ENCODE measurements around the gene POLN. TPM values are rescaled to one million over a fixed set of nuclear protein-coding genes. Genes with fewer than 3 reads are reported as not detected.

POLN gene
- not detected in 2 replicates for total RNA-seq (2014; rRNA removed; shearing (Covaris generic); ENCODE audit: low replicate concordance)

GRCh38 chr4:2241410-2242353 is at the start of gene POLN, which contains the start of gene HAUS3:
Gene POLN (minus strand): TSS chr4:2242121. CDS start chr4:2229231, 12,890 bp downstream.
Gene HAUS3 (minus strand): TSS chr4:2242121. CDS start chr4:2240946, 1,175 bp downstream.
- DNase-seq, result peak; percentile 90
- Histone ChIP-seq H3K27me3 (no peaks in the 10 kb centered on the region), H3K36me3 (peaks cover 15% of the 10 kb centered on the region), H3K4me3 (peak within 1 kb of the TSS; percentile 86), H3K9me3 (no peaks in the 10 kb centered on the region)

DNA sequence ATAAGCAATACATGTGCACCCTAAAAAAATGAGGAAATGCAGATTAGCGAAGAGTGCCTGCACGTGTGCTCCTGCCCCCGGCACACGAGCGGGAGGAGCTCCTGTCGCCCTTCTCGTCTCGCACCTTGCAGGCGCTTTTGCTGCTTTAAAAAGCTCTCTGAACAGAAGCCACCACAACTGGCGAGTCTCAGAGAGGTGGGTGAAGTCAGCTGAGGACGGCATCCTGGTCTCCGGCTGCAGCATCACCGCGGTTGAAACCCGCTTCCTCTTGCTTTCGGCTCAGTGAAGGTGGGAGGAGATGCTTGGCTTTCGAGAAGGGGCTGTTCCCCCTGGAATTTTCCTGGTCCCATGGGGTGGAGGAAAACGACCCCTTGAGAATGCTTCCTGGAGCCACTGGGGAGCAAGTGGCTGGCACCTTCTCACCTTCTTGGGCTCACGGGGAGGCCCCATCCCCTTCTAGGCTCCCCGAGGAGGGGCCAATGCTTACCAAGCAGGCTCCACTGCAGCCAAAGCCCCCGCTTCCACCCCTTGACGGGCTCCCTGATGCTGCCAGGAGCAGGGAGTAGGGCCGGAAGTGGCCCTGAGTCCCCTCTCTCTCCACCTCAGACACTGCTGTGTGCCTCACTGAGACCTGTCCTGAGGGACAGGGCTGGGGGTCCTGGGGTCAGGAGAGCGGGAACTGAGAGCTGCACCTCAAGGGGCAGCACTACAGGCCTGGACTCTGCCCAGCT is 49.2 kb upstream of the POLN start:
- H3K27me3 ChIP-seq, result no peaks in the 10 kb centered on the region
- H3K36me3 ChIP-seq, result no peaks in the 10 kb centered on the region
- no peak overlapping the region for H3K4me3 ChIP-seq
- no peak for DNase-seq
- no peaks in the 10 kb centered on the region for H3K9me3 ChIP-seq

- DNase-seq, result no peak
- H3K27me3 ChIP-seq, result no peaks in the 10 kb centered on the region
- H3K36me3 ChIP-seq, result no peaks in the 10 kb centered on the region
- H3K9me3 ChIP-seq, result no peaks in the 10 kb centered on the region
- H3K4me3 ChIP-seq, result no peak overlapping the region
These were observed 48.6 kb upstream of the POLN start for GRCh38 chr4:2290488-2290887.

- no peaks in the 10 kb centered on the region for H3K27me3 ChIP-seq
- no peaks in the 10 kb centered on the region for H3K9me3 ChIP-seq
- no peak for DNase-seq
- no peak overlapping the region for H3K4me3 ChIP-seq
- no peaks in the 10 kb centered on the region for H3K36me3 ChIP-seq
These were observed 48.0 kb upstream of the POLN start for GRCh38 chr4:2289955-2290333.

DNA sequence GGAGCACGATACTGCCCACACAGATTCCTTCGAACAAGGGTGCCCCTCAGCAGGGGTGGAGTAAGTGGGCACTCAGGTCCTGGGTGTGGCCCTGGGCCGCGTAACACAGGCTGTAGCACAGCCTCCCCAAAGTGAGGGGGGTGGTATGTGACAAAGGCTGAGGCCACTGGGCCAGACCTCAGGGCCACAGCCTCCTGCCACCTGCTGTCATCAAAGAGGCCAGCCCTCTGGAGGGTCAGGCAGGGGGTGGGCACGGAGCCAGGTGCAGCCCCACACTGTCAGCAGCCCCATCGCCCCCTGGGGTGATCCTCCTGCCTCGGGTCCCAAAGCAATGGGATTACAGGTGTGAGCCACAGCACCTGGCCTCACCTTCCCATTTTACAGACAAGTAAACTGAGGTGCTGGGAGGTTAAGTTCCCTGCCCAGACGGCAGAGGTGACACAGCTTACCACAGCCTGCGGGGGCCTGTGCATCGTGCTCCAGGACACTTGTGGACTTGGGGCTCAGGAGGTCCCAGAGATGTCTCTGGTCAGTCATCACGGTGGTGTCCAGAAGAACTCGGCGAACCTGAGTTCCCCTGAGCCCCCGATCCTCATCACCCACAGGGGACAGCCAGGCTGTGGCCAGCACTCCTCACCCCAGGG is 47.5 kb upstream of the POLN start:
- H3K4me3 ChIP-seq, result no peak overlapping the region
- DNase-seq, result no peak
- H3K27me3 ChIP-seq, result no peaks in the 10 kb centered on the region
- H3K36me3 ChIP-seq, result no peaks in the 10 kb centered on the region
- H3K9me3 ChIP-seq, result no peaks in the 10 kb centered on the region

DNA sequence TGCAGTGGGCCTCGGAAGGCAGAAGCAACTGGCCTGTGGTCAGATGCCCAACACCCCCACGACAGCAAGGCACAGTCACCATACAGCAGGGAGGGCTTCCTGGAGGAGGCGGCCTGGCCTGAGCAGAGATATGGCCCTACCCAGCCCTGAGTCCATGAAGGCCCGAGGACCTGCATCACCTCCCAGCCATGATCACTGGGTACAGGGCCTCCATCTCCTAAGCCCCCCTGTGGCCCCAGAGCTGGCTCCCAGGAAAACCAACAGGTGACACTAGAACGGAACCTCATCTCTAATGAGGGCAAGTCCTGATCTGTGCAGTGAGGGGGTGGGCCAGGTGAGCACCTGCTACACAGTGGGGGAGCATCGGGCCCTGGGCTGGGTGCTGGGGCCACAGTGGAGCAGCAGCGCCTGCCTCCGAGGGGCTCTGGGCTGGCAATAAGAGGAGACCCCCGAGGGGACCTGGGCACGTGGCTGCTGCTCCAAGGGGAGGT is 46.2 kb upstream of the POLN start:
- Histone ChIP-seq H3K36me3 (no peaks in the 10 kb centered on the region), H3K27me3 (no peaks in the 10 kb centered on the region), H3K9me3 (no peaks in the 10 kb centered on the region), H3K4me3 (no peak overlapping the region)
- DNase-seq, result no peak

DNA sequence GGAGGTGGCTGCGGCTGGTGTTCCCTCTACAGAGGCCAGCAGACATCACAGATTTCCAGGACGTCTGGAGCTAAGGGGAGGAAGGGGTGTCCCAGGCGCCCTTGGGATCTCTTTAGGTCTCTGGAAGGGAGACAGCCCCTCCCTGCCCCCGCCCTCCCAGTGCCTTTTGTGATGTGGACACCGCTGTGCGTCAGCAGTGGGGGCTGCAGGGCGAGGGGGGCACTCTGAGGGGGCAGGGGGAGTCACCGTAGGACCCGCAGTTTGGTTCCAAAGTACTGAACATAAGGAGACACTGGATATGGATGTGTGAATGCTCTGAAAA is 45.6 kb upstream of the POLN start:
- DNase-seq, result no peak
- Histone ChIP-seq H3K9me3 (no peaks in the 10 kb centered on the region), H3K4me3 (no peak overlapping the region), H3K27me3 (no peaks in the 10 kb centered on the region), H3K36me3 (no peaks in the 10 kb centered on the region)

DNA sequence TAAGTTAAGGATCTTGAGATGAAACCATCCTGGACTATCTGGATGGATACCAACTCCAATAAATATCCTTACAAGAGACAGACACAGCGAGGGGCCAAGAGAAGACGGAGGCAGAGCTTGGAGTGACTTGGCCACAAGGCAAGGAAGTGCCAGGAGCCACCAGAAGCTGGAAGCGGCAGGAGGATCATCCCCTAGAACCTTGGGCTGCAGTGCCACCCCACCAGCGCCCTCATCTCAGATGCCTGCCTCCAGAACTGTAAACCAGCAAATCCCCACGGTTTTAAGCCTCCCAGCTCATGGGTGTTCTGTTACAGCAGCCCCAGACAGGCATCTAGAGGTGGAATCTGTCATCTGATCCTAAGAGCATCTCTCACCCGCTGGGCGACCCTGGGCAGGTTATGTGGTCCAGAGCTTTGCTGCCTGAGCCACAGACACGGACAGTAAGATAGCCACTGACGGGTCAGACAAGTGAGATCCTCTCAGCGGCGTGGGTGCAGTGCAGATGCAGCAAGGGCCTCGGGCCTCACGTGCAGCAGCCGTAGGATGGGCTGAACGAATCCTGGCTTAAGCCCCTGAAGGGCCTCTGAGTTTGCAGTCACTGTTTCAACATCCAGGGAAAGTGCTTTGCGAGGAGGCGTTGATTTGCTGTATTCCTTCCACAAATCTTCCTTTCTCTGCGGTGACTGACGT is 45.1 kb upstream of the POLN start:
- Histone ChIP-seq H3K9me3 (no peaks in the 10 kb centered on the region), H3K27me3 (no peaks in the 10 kb centered on the region), H3K36me3 (no peaks in the 10 kb centered on the region), H3K4me3 (no peak overlapping the region)
- no peak for DNase-seq

- no peaks in the 10 kb centered on the region for H3K36me3 ChIP-seq
- no peaks in the 10 kb centered on the region for H3K9me3 ChIP-seq
- no peaks in the 10 kb centered on the region for H3K27me3 ChIP-seq
- peak; percentile 27 for DNase-seq
- no peak overlapping the region for H3K4me3 ChIP-seq
These were observed 43.9 kb upstream of the POLN start for GRCh38 chr4:2285613-2286381.

DNA sequence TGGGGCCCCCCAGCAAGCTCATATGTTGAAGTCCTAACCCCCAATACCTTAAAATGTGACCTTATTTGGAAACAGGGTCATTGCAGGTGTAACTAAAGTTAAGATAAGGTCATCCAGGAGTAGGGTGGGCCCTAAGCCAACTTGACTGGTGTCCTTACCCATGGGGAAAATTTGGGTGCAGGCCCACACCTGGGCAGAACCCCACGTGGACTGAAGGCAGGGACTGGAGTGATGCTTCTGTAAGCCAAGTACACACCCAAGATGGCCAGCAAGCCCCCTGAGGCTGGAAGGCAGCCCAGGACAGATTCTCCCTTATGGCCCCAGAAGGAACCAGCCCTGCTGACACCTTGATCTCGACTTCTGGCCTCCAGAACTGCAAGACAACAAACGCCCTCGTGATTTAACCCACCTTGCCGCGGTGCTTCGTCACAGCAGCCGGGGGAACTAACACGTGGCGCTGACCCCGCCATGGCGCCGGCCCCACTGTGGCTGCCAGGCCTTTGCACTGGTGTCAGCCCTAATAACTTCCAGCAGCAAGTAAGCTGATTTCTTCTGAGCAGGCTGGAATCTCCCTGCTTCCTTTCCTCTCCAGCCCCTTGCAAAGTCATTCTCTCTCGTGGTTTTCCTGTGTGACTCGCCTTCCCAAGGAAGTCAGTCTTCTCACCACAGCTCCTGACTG is 43.2 kb upstream of the POLN start:
- H3K36me3 ChIP-seq, result no peaks in the 10 kb centered on the region
- H3K9me3 ChIP-seq, result no peaks in the 10 kb centered on the region
- peak; percentile 57 for DNase-seq
- no peak overlapping the region for H3K4me3 ChIP-seq
- H3K27me3 ChIP-seq, result no peaks in the 10 kb centered on the region

DNA sequence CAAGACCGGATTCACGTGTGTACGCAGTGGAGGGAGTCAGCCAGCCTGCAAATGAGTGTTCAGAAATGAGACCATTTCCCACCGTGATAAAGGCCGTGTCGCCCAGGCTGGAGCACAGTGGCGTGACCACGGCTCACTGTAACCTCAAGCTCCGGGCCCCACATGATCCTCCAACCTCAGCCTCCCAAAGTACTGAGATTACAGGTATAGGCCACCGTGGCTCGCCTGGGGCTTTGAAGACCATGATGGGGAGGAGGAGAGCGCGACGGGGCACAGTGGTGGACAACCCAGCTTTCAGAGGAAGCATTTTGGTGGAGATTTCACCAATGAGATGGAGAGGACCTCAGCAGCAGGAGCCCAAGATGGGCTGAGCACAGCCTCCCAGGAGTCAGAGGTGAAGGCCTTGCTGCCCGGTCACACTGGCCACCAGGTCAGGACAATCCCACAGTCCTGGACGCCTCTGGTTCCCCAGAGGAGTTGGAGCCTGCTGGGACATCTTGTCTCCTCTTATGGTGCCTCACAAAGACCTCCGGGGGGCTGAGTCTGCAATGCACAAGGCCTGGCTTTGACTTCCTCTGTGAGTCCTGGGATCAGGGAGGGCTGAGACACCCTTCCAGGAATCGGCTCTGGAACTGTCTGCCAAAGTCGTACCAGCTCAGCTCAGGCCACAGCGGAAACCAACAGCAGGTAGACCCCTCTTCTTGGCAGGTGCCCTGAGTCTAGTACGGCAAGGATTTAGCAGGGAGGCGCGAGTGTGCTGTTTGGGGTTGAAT is 42.4 kb upstream of the POLN start:
- Histone ChIP-seq H3K36me3 (no peaks in the 10 kb centered on the region), H3K4me3 (no peak overlapping the region), H3K9me3 (no peaks in the 10 kb centered on the region), H3K27me3 (no peaks in the 10 kb centered on the region)
- DNase-seq, result no peak

GRCh38 chr4:2283199-2283711 is 41.3 kb upstream of the POLN start:
- no peaks in the 10 kb centered on the region for H3K36me3 ChIP-seq
- DNase-seq, result no peak
- no peaks in the 10 kb centered on the region for H3K9me3 ChIP-seq
- H3K27me3 ChIP-seq, result no peaks in the 10 kb centered on the region
- no peak overlapping the region for H3K4me3 ChIP-seq

GRCh38 chr4:2281575-2282343 is 39.8 kb upstream of the POLN start:
- DNase-seq, result no peak
- H3K27me3 ChIP-seq, result no peaks in the 10 kb centered on the region
- H3K36me3 ChIP-seq, result no peaks in the 10 kb centered on the region
- no peaks in the 10 kb centered on the region for H3K9me3 ChIP-seq
- no peak overlapping the region for H3K4me3 ChIP-seq
